Caki2 (cell line): ENCODE measurements around the gene XYLT1. TPM values are rescaled to one million over a fixed set of nuclear protein-coding genes. Genes with fewer than 3 reads are reported as not detected.
"Not testable (repeated sequence)": the region's sequence is repeated elsewhere in the genome, so short reads cannot be mapped to it uniquely, and the experiment has no call there.

Source experiments
- DNase-seq: peaks from one replicate; pipeline ENCODE4 v3.0.0-alpha.2; 2015; ENCODE audit warnings: low read depth
- in situ Hi-C: cut with HindIII; loops from 2 replicates; pipeline ENCODE4 v1.10.0; 2016; ENCODE audit warnings: low sequenced_read_pairs, low pct_unique_long_range_greater_than_20kb, mixed read lengths
- total RNA-seq: library from RNA; depleted of rRNA; stranded (reverse); fragments of >200 nt; shearing (Covaris generic); gene quantifications from 2 replicates; pipeline ENCODE4 v1.2.3, GENCODE V29; 2014; ENCODE audit warnings: low replicate concordance

XYLT1 gene
- total RNA-seq, 1 experiment from 2014 or later, result 5.8 TPM

- in situ Hi-C loops, result no loop called here
- DNase-seq, result no peak
These were observed 26.9 kb upstream of the XYLT1 start for GRCh38 chr16:17497648-17498047.

GRCh38 chr16:17496891-17497290 is 26.1 kb upstream of the XYLT1 start:
- in situ Hi-C loops, result no loop called here
- no peak for DNase-seq

GRCh38 chr16:17493012-17493411 is 22.3 kb upstream of the XYLT1 start:
- DNase-seq, result no peak
- in situ Hi-C loops, result no loop called here

GRCh38 chr16:17491140-17491662 is 20.4 kb upstream of the XYLT1 start:
- in situ Hi-C loops, result no loop called here

GRCh38 chr16:17488506-17488905 is 17.7 kb upstream of the XYLT1 start:
- no peak for DNase-seq
- in situ Hi-C loops, result no loop called here

More at GRCh38 chr16:17491140-17491662, 20.4 kb upstream of the XYLT1 start:
- DNase-seq, result no peak

GRCh38 chr16:17483351-17483750 is 12.6 kb upstream of the XYLT1 start:
- DNase-seq, result no peak
- in situ Hi-C loops, result no loop called here

- DNase-seq, in situ Hi-C loops: not testable (repeated sequence)
These were observed 11.6 kb upstream of the XYLT1 start for GRCh38 chr16:17482341-17482740.

- in situ Hi-C loops, result no loop called here
- DNase-seq, result no peak
These were observed 11.0 kb upstream of the XYLT1 start for GRCh38 chr16:17481736-17482135.

GRCh38 chr16:17477260-17477545 is 6.4 kb upstream of the XYLT1 start:
- in situ Hi-C loops, result not testable (repeated sequence)

GRCh38 chr16:17476414-17477259 is 5.9 kb upstream of the XYLT1 start:
- in situ Hi-C loops, result no loop called here
- DNase-seq, result peak; percentile 54

More at GRCh38 chr16:17477260-17477545, 6.4 kb upstream of the XYLT1 start:
- DNase-seq, result not testable (repeated sequence)

- in situ Hi-C loops, result no loop called here
- DNase-seq, result no peak
These were observed 4.3 kb upstream of the XYLT1 start for GRCh38 chr16:17475104-17475503.

- DNase-seq, result no peak
- in situ Hi-C loops, result no loop called here
These were observed 3.8 kb upstream of the XYLT1 start for GRCh38 chr16:17474572-17474971.

- in situ Hi-C loops, result no loop called here
- no peak for DNase-seq
These were observed 3.3 kb upstream of the XYLT1 start for GRCh38 chr16:17474037-17474436.

GRCh38 chr16:17471719-17472461 is 1.1 kb upstream of the XYLT1 start:
- no peak for DNase-seq
- in situ Hi-C loops, result no loop called here

- DNase-seq, result no peak
- in situ Hi-C loops, result no loop called here
These were observed 415 bp downstream of the XYLT1 start for GRCh38 chr16:17470182-17470907.

GRCh38 chr16:17469741-17470181 is 999 bp downstream of the XYLT1 start:
- DNase-seq, result no peak
- in situ Hi-C loops, result no loop called here

- DNase-seq, result no peak
- in situ Hi-C loops, result no loop called here
These were observed 1.6 kb downstream of the XYLT1 start for GRCh38 chr16:17469011-17469740.

- in situ Hi-C loops, result no loop called here
These were observed 2.1 kb downstream of the XYLT1 start for GRCh38 chr16:17468611-17469010.

More at GRCh38 chr16:17468611-17469010, 2.1 kb downstream of the XYLT1 start:
- DNase-seq, result no peak
